ENCODE measurements around the gene XXYLT1. TPM values are rescaled to one million over a fixed set of nuclear protein-coding genes. Genes with fewer than 3 reads are reported as not detected.

The XXYLT1 gene
- 10.0 to 13.8 TPM (median 12.7 TPM) in 5 replicates for total RNA-seq (2022; extraction: Qiagen RNA extraction)

GRCh38 chr3:195270817-195271409 is at the start of gene XXYLT1:
XXYLT1 (minus strand) TSS chr3:195271159; CDS start chr3:195271058, 101 bp downstream.

Other genes with a start within 250 kb of the XXYLT1 start
- gene ACAP2, start 171.9 kb upstream of the XXYLT1 start, total RNA-seq (2022; extraction: Qiagen RNA extraction) = 5.9 to 8.8 TPM (median 7.7 TPM) in 5 replicates